GM18907 (cell line): ENCODE results near the gene ZNF282.
"Not testable (repeated sequence)": the region's sequence is repeated elsewhere in the genome, so short reads cannot be mapped to it uniquely, and the experiment has no call there.

Experiments used
- ATAC-seq: cut with Tn5 transposase; IDR thresholded peaks from one replicate; pipeline ENCODE4 v1.9.1; 2021; ENCODE audit warnings: mild to moderate bottlenecking, moderate library complexity; ENCODE audit not compliant: unreplicated experiment

ZNF282 gene

DNA sequence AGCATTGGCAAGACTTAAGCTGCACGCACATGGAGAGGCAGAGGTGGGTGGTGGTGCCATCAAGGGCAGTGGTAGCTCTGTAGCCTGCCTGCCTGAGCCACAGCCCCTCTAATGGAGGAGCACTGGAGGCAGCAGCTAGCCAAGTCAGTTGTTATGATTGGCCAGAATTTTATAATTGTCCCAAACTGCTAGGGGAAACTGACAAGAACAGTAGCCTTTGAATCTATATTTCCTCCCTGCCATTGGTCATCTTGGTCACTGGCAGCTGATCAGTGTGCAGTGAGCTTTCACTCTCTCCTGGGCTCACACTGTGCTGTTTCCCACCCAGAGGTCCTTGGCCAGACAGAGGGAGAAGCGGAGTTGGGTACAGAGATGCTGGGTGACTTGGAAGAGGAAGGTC, 57.0 kb downstream of the ZNF282 start:
- ATAC-seq = no peak

DNA sequence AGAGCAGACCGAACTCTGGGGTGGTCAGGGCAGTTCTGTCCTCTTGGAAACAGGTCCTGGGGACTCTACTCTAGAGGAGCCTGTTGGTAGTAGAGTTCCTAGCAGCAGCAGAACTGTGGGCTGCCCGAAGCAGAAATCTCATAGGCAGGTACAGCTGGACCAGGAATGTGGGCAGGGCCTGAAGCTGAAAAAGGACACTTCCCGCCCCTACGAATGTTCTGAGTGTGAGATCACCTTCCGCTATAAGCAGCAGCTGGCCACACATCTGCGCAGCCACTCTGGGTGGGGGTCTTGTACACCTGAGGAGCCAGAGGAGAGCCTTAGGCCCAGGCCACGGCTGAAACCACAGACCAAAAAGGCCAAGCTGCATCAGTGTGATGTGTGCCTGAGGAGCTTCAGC, 58.3 kb downstream of the ZNF282 start:
- ATAC-seq = no peak

DNA sequence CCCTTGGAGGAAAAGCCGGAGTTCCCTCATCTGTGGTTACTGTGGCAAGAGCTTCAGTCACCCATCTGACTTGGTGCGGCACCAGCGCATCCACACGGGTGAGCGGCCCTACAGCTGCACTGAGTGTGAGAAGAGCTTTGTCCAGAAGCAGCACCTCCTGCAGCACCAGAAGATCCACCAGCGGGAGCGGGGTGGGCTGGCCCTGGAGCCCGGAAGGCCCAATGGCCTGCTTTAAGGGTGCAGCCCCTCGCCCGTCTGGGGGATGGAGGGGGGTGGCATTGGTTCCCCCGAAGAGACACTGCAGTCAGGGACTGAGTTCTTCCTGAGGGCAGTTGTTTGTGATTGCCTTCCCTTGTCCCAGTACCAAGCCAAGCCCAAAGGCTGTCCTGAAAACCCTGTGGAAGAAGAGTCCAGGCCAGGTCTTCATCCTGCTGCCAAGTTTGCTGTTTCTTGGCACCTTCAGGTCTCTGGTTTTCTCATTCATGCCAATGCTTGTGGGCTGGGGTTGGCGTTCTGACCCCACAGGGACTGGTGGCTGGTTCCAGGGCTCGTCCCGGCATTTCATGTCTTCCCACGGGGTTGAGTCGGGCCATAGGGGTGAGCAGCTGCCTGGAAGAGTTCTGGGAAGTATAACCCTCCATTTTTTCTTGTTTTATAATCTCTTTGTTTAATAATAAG, 59.0 kb downstream of the ZNF282 start:
- no peak for ATAC-seq

- no peak for ATAC-seq
Observed at GRCh38 chr7:149255174-149255573, 59.8 kb downstream of the ZNF282 start.

DNA sequence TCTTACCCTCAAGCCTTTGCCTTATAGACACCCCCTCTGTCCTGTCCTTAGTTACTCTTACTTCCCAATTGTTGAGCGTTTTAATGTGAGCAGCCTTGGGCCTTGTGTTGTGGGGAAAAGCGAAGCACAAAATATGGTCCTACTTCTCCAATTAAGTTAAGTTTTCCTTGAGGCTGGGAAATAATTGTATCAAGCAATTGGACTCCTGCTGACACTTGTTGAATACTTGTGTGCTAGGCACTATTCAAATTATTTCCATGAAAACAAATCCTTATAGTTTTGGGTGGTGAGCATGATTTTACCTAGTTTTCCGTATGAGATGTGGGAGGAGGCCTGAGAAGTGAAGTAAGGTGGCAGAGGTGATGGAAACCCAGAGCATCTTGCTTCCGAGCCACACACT, 61.2 kb downstream of the ZNF282 start:
- ATAC-seq = no peak

DNA sequence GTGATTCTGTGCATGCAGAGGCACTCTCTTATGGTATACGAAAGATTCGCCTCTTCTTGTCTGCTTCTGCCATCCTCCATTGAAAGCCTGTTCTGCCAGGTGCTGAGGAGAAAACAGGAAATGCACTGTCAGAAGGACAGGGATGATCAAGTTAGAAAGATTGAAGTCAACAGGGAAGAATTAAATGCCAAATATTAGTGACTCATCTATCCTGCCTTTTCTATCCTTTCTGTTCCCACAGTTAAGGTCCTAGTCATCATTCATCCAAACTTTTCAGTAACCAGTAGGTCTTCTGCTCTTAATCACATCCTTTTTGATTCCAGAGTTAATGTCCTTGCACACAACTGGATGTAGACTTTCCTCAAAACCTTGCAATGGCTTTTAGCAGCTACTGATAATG, 61.8 kb downstream of the ZNF282 start:
- ATAC-seq = no peak

DNA sequence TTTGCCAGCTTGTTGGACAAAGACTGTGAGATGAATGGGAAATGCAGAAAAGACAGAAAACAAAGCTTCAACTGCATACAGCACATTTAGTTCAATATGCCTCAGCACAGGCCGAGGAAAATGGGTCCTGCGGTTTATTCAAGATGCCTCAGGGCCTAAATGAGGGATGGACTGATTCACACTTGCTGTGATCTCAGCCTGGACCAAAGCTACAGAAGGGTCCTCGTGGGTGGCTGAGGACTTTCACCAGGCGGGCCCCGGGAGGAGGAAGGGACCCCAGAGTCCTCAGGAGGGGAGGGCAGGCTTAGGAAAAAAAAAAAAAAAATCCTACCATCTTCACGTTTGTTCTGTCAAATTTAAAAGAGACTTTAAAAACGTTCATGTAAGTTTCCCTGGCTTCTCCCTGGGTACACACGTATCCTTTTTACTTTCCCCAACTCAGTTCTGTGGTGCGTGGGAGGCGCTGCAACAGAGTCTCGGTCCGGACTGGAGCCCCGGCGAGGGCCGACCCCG, 66.0 kb downstream of the ZNF282 start:
- ATAC-seq = peak; percentile 12

GRCh38 chr7:149261829-149262617, 66.7 kb downstream of the ZNF282 start, which contains the start of gene ZNF783:
Gene ZNF783, plus strand, starts transcription at chr7:149262196. Its CDS starts 138 bp downstream, at chr7:149262334.
- ATAC-seq = peak; percentile 86

GRCh38 chr7:149266451-149266850, 71.1 kb downstream of the ZNF282 start:
- no peak for ATAC-seq

GRCh38 chr7:149267733-149268132, 72.4 kb downstream of the ZNF282 start:
- ATAC-seq = no peak

GRCh38 chr7:149274424-149274823, 79.1 kb downstream of the ZNF282 start:
- ATAC-seq = not testable (repeated sequence)
